ENCODE results near the gene TCAIM. TPM values are rescaled to one million over a fixed set of nuclear protein-coding genes. Genes with fewer than 3 reads are reported as not detected.

Gene TCAIM
- total and polyA plus RNA-seq, 10 of the 15 experiments (the other 5 are each of a cell fraction or from before 2014, with no cell fraction given) = 14.5 to 22.9 (median 17.8) TPM

DNA sequence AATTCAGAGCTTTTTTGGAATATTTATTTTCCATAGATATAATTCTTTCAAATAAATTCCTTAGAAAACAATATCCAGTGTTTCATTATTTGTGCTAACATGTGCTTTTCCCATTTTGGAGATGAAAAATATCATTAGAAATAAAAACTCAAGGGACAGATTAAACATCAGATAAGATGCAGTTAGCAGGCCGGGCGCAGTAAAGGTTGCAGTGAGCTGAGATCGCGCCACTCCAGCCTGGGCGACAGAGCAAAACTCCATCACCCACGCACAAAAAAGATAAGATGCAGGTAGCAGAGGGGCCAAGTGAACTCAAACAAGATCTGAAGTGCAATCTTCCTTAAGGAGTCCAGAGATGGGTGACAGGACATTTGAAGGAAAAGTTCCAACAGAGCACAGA lies 90.9 kb downstream of the TCAIM start:
- SMC1A ChIA-PET (ENCODE audit: uncharacterized antibody, unreplicated experiment) = interaction anchor here (1.2 kb wide), 1 partner anchor 10 kb away, joined by 3 read pairs; no protein-coding TSS in a partner anchor
- Histone ChIP-seq H3K4me1 (ENCODE audit: control insufficient read depth, insufficient read depth, low read length) (no peaks in the 10 kb centered on the region), H3K9ac (ENCODE audit: control insufficient read depth, insufficient read depth, low read length) (no peak overlapping the region), H3K9me3 (replicated peaks; ENCODE audit: control insufficient read depth, insufficient read depth, low read length) (no peaks in the 10 kb centered on the region), H3K4me2 (ENCODE audit: control insufficient read depth, insufficient read depth) (no peak overlapping the region), H4K20me1 (ENCODE audit: control insufficient read depth, insufficient read depth) (no peaks in the 10 kb centered on the region), H3K4me3 (no peak overlapping the region), H3K79me2 (ENCODE audit: control insufficient read depth, insufficient read depth, low read length) (no peaks in the 10 kb centered on the region), H3K36me3 (ENCODE audit: control insufficient read depth in 2 of 2, insufficient read depth in 2 of 2, low read length in 1 of 2) (no peaks in the 10 kb centered on the region), H2AFZ (ENCODE audit: control insufficient read depth, low read depth, low read length) (no peak overlapping the region), H3K27ac (ENCODE audit: control insufficient read depth, insufficient read depth) (no peak overlapping the region), H3K27me3 (replicated peaks in 1 of 2; ENCODE audit: control insufficient read depth in 2 of 2, insufficient read depth in 2 of 2, low read length in 1 of 2) (no peaks in the 10 kb centered on the region)
- FAIRE-seq (no peak), DNase-seq (ENCODE audit: low read depth, low spot score) (no peak), ATAC-seq (no peak)
- intact Hi-C loops (cut with micrococcal nuclease; ENCODE audit: unreplicated experiment) (no loop called here), in situ Hi-C loops (cut with MboI) (no loop called here)
- WGBS (ENCODE audit: insufficient coverage, insufficient replicate concordance, low lambda C conversion rate, missing lambda C conversion rate) = 85% methylated on average over 6 of the region's 6 CpGs
- POLR2A ChIA-PET = no interaction called here
- BruUV-seq (replicated peaks) = no TSS peak
- no peak for TF ChIP-seq NFYB (IDR thresholded peaks at IDR 0.05; ENCODE audit: insufficient read depth, low read depth, low read length)
- no peak for TF ChIP-seq SMAD5 (IDR thresholded peaks at IDR 0.05; ENCODE audit: low read depth)
- TF ChIP-seq, protein P1, sequence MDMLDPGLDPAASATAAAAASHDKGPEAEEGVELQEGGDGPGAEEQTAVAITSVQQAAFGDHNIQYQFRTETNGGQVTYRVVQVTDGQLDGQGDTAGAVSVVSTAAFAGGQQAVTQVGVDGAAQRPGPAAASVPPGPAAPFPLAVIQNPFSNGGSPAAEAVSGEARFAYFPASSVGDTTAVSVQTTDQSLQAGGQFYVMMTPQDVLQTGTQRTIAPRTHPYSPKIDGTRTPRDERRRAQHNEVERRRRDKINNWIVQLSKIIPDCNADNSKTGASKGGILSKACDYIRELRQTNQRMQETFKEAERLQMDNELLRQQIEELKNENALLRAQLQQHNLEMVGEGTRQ (IDR thresholded peaks at IDR 0.05; ENCODE audit: borderline replicate concordance, low read depth, low read length) = no peak
- no peak for TF ChIP-seq EZH2 (IDR thresholded peaks at IDR 0.05; ENCODE audit: borderline replicate concordance, control insufficient read depth, low read depth, low read length)
- RAD21 ChIA-PET (ENCODE audit: unreplicated experiment) = no interaction called here
- CTCF ChIA-PET = interaction anchor here (0.7 to 1.3 kb wide), 3 partner anchors 10 to 107 kb away, joined by 3 to 4 read pairs (median 3); no protein-coding TSS in a partner anchor

DNA sequence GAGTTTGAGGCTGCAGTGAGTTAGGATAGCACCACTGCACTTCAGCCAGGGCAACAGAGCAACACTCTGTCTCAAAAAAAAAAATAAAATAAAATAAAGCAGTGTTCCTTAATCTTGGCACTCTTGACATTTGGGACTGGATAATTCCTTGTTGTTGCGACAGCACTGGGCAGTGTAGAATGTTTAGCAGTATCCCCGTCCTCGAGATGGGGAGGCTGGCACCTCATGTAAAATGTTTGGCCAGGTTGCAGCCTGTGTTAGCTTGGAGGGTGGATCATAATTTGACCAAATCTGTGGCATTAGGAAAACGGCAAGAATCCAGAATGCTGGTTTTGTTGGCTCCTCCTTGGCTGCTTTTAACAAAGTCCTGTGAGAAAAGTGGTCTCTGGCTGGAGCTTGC lies 91.9 kb downstream of the TCAIM start:
- ATAC-seq (no peak), DNase-seq (ENCODE audit: low read depth, low spot score) (no peak), FAIRE-seq (no peak)
- intact Hi-C loops (cut with micrococcal nuclease; ENCODE audit: unreplicated experiment) (no loop called here), in situ Hi-C loops (cut with MboI) (no loop called here)
- no peaks in the 10 kb centered on the region for H3K79me2 ChIP-seq (ENCODE audit: control insufficient read depth, insufficient read depth, low read length)
- H3K4me2 ChIP-seq (ENCODE audit: control insufficient read depth, insufficient read depth) = no peak overlapping the region
- 53% methylated on average over 4 of the region's 4 CpGs for WGBS (ENCODE audit: insufficient coverage, insufficient replicate concordance, low lambda C conversion rate, missing lambda C conversion rate)
- BruUV-seq (replicated peaks) = no TSS peak
- RAD21 ChIA-PET (ENCODE audit: unreplicated experiment) = no interaction called here
- H2AFZ ChIP-seq (ENCODE audit: control insufficient read depth, low read depth, low read length) = no peak overlapping the region
- CTCF ChIA-PET = interaction anchor here (1.3 kb wide), 1 partner anchor 9 kb away, joined by 4 read pairs; no protein-coding TSS in a partner anchor
- H3K27me3 ChIP-seq (replicated peaks in 1 of 2; ENCODE audit: control insufficient read depth in 2 of 2, insufficient read depth in 2 of 2, low read length in 1 of 2) = no peaks in the 10 kb centered on the region
- H3K9me3 ChIP-seq (replicated peaks; ENCODE audit: control insufficient read depth, insufficient read depth, low read length) = no peaks in the 10 kb centered on the region
- H3K9ac ChIP-seq (ENCODE audit: control insufficient read depth, insufficient read depth, low read length) = no peak overlapping the region
- H4K20me1 ChIP-seq (ENCODE audit: control insufficient read depth, insufficient read depth) = no peaks in the 10 kb centered on the region
- H3K27ac ChIP-seq (ENCODE audit: control insufficient read depth, insufficient read depth) = no peak overlapping the region
- no peaks in the 10 kb centered on the region for H3K36me3 ChIP-seq (ENCODE audit: control insufficient read depth in 2 of 2, insufficient read depth in 2 of 2, low read length in 1 of 2)
- H3K4me3 ChIP-seq = no peak overlapping the region
- no peaks in the 10 kb centered on the region for H3K4me1 ChIP-seq (ENCODE audit: control insufficient read depth, insufficient read depth, low read length)
- SMC1A ChIA-PET (ENCODE audit: uncharacterized antibody, unreplicated experiment) = no interaction called here
- POLR2A ChIA-PET = no interaction called here
- TF ChIP-seq KDM1A (IDR thresholded peaks at IDR 0.05; ENCODE audit: borderline replicate concordance) (no peak), CBX5 (IDR thresholded peaks at IDR 0.05; ENCODE audit: low read depth) (no peak), POLR2AphosphoS5 (IDR thresholded peaks at IDR 0.05; ENCODE audit: low read length) (no peak), FOXM1 (IDR thresholded peaks at IDR 0.05; ENCODE audit: low read depth, low read length) (no peak), NR2F1 (conservative IDR thresholded peaks at IDR 0.05) (no peak), EZH2 (IDR thresholded peaks at IDR 0.05; ENCODE audit: borderline replicate concordance, control insufficient read depth, low read depth, low read length) (no peak), ATF7 (IDR thresholded peaks at IDR 0.05; ENCODE audit: low read depth) (no peak), JUND (IDR thresholded peaks at IDR 0.05; ENCODE audit: low read depth, low read length) (no peak), MEF2B (IDR thresholded peaks at IDR 0.05; ENCODE audit: partially characterized antibody, poor library complexity, severe bottlenecking) (no peak), CBFB (IDR thresholded peaks at IDR 0.05; ENCODE audit: low read depth) (no peak), SREBF1 (IDR thresholded peaks at IDR 0.05; ENCODE audit: low read length) (no peak), YBX1 (IDR thresholded peaks at IDR 0.05) (no peak), HDGF (IDR thresholded peaks at IDR 0.05) (no peak), SMAD5 (IDR thresholded peaks at IDR 0.05; ENCODE audit: low read depth) (no peak), POLR2A (IDR thresholded peaks at IDR 0.05; ENCODE audit: low read depth, low read length) (no peak)
- TF ChIP-seq, protein P2, sequence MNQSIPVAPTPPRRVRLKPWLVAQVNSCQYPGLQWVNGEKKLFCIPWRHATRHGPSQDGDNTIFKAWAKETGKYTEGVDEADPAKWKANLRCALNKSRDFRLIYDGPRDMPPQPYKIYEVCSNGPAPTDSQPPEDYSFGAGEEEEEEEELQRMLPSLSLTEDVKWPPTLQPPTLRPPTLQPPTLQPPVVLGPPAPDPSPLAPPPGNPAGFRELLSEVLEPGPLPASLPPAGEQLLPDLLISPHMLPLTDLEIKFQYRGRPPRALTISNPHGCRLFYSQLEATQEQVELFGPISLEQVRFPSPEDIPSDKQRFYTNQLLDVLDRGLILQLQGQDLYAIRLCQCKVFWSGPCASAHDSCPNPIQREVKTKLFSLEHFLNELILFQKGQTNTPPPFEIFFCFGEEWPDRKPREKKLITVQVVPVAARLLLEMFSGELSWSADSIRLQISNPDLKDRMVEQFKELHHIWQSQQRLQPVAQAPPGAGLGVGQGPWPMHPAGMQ (IDR thresholded peaks at IDR 0.05; ENCODE audit: borderline replicate concordance) = no peak

All from GM12878 (cell line).